Activated naive CD4-positive, alpha-beta T cell treated with Interleukin-2 at 50 U/mL for 16 hours (primary cell): ENCODE data around the gene ARID4B.
"Not testable (repeated sequence)": the region's sequence is repeated elsewhere in the genome, so short reads cannot be mapped to it uniquely, and the experiment has no call there.

Experiments
- DNase-seq: peaks from one replicate; pipeline ENCODE4 v3.0.0-alpha.2; 2020

ARID4B gene

GRCh38 chr1:235293322-235293942 is 34.5 kb downstream of the ARID4B start:
- no peak for DNase-seq

GRCh38 chr1:235292790-235293189 is 35.2 kb downstream of the ARID4B start:
- DNase-seq: no peak

DNA sequence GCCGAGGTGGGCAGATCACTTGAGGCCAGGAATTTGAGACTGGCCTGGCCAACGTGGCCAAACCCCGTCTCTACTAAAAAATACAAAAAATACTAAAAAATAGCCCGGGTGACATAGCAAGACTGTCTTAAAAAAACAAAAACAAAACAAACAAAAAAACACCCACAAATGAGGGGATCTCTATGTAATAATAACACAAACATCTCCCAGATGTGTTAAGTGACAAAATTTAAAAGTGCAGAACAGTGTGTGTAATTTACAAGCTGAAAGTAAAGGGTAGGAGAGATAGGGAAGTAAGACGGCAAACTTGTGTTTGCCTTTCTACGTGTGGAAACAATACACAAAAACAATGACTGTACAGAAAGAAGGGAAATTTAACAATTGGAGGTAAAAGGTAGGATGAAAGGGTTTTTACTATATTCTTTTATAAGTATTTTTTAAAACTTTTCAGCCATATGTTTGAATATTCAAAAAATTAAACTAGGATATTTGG is 36.3 kb downstream of the ARID4B start:
- no peak for DNase-seq

- no peak for DNase-seq
Observed at GRCh38 chr1:235290740-235291502, 37.1 kb downstream of the ARID4B start.

DNA sequence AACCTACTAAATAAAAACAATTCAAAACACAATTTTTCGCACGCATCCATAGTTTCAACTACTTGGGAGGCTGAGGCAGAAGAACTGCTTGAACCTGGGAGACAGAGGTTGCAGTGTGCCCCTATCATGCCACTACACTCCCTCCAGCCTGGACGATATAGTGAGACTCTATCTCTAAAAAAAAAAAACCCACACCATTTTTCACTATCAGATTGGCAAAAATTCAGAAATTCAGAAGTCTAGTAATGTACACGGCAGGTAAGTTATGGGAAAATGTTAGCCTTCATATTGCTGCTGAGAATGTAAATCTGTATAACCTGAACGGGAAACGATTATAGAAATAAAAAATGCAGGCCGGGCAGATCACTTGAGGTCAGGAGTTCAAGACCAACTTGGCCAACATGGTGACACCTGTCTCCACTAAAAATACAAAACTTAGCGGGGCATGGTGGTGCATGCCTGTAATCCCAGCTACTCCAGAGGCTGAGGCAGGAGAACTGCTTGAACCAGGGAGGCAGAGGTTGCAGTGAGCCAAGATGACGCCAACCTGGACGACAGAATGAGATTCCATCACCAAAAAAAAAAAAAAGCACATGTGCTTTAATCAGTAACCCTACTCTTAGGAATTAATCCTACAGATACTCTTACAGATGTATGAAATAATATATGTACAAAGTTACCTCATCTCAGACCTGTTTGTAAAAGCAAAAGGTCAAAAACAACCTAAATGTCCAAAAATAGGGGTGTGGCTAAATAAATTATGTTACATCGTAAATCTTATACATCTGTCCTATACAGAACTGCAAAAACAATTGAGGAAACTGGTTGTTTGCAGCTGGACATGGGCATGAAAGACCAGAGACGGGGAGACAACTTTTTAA is 37.9 kb downstream of the ARID4B start:
- no peak for DNase-seq

GRCh38 chr1:235287208-235287882 is 40.6 kb downstream of the ARID4B start:
- DNase-seq: no peak

GRCh38 chr1:235286667-235287066 is 41.3 kb downstream of the ARID4B start:
- DNase-seq: no peak

DNA sequence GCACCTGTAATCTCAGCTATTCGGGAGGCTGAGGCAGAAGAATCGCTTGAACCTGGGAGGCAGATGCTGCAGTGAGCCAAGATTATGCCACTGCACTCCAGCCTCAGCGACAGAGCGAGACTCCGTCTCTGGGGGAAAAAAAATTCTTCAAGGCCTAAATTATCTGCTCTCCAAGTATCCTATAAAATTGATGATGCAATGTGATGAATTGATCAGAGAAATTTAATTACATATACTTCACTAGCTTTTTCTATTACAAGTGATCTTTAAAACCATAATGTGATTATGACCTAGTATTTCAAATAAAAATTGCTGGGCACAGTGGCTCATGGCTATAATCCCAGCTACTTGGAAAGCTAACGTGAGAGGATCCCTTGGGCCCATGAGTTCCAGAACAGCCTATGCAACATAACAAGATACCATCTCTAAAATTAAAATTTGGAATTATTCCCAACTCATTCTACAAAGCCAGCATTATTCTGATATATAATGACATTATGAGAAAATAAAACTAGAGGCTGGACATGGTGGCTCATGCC is 43.7 kb downstream of the ARID4B start:
- no peak for DNase-seq

- DNase-seq: not testable (repeated sequence)
Observed at GRCh38 chr1:235283636-235284035, 44.3 kb downstream of the ARID4B start.

DNA sequence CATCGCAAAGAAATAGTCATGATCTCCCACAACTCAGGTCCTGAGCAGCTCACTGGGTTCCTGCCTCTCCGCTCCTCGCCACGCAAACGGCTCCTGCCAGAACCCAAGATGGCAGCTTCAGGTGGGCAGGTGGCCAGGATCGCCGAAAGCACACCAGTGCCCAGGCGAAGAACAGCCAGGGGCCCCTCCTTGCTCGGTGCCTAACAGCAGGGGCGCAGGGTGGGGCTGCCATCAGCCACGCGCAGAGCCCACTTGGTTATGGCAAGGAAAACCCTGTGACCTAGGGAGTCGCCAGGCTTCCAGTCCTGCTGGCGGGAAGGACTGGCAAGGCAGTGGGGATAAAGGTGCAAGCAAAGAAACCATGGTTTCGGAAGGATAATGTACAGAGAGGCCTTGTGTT is 47.5 kb downstream of the ARID4B start:
- DNase-seq: no peak

DNA sequence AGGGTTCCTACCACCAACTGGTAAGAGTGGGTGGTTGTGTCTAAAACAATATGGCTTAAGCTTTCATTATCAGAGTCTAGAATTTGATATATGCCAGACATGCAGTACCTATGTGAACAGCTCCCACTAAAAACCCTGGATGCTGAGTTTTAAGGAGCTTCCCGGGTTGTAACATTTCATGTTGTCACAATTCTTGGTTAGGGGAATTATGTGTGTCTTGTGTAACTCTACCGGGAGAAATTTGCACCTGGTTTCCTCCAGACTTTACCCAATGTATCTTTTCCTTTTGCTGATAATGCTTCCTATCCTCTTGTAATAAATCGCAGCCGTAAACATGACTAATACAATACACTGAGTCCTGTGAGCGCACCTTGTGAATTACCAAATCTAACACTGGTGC is 48.3 kb downstream of the ARID4B start:
- no peak for DNase-seq

DNA sequence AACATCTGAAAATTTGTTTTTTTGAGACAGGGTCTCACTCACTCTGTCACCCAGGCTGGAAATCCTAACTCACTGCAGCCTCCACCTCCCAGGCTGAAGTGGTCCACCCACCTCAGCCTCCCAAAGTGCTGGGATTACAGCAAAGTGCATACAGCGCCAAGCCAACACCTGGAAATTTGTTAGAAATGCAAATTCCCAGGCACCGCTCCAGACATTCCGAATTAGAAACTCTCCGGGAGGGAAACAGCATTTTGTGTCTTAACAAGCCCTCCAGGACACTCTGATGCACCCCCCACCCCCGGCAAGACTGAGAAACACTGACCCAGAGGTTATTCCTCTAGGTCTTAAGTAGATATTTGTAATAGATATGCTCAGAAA is 49.1 kb downstream of the ARID4B start:
- DNase-seq: no peak

DNA sequence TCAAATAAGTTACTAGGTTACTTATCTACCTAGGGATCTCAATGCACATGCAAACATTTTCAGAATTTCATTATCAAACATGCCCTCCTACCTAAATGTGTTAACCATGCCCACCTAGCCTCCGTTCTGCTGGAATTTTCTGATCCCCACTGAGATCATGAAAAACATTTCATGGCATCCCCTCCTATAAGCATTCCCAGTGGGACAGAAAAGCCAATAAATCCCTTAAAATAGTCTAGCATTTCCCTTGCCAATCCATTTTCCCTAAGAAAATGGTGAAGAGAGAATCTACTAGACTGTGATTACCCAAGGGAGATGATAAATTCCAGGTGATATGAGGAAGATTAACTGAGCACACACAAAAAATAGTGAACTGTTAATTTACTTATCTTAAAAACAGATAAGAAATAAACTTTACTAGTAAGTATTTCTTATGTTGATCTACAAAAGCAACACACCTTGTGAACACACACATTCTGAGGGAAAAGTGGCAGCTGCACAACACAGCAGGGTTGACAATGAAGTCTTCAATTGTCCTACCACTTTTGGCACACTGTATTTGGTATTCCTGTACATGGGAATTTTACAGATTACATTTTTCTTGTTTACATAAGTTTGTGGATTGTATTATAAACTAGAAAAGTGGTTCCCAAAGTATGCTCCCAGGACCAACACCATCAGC is 49.6 kb downstream of the ARID4B start:
- DNase-seq: no peak

- DNase-seq: no peak
Observed at GRCh38 chr1:235277709-235278108, 50.3 kb downstream of the ARID4B start.

DNA sequence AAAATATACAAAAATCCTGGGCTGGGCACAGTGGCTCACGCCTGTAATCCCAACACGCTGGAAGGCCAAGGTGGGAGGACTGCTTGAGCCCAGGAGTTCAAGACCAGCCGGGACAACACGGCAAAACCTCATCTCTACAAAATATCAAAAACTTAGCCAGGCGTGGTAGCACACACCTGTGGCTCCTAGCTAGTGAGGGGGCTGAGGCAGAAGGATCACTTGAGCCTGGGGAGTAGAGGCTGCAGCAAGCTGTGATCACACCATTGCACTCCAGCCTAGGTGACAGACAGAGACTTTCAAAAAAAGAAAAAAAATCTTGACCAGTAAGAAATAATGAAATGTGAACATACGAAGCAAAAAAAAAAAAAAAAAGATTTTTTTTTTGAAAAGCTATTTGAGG is 52.1 kb downstream of the ARID4B start:
- DNase-seq: no peak

GRCh38 chr1:235275223-235275622 is 52.8 kb downstream of the ARID4B start:
- no peak for DNase-seq

- DNase-seq: no peak
Observed at GRCh38 chr1:235272851-235273250, 55.1 kb downstream of the ARID4B start.

- DNase-seq: no peak
Observed at GRCh38 chr1:235270625-235271024, 57.4 kb downstream of the ARID4B start.

DNA sequence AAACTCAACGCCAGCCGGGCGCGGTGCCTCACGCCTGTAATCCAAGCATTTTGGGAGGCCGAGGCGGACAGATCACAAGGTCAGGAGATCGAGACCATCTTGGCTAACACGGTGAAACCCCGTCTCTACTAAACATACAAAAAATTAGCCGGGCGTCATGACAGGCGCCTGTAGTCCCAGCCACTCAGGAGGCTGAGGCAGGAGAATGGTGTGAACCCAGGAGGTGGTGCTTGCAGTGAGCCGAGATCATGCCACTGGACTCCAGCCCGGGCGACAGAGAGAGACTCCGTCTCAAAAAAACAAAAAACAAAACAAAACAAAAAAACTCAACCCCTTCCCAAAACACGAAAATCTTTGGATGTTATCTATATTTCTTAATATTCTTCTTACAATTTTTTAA is 58.0 kb downstream of the ARID4B start:
- DNase-seq: not testable (repeated sequence)

- DNase-seq: no peak
Observed at GRCh38 chr1:235268379-235269125, 59.4 kb downstream of the ARID4B start.

GRCh38 chr1:235266967-235267366 is 61.0 kb downstream of the ARID4B start:
- DNase-seq: no peak
